H4 (cell line): Measurements from ENCODE around the gene GOLGA2. TPM values are rescaled to one million over a fixed set of nuclear protein-coding genes. Genes with fewer than 3 reads are reported as not detected.
"Not testable (repeated sequence)": the region's sequence is repeated elsewhere in the genome, so short reads cannot be mapped to it uniquely, and the experiment has no call there.

ENCODE experiments used
- DNase-seq: peaks from one replicate; pipeline ENCODE4 v3.0.0-alpha.2; 2015; ENCODE audit warnings: low spot score
- total RNA-seq: library from RNA; depleted of rRNA; stranded (reverse); fragments of >200 nt; shearing (Covaris generic); gene quantifications from 2 replicates; pipeline ENCODE4 v1.2.3, GENCODE V29; 2014

Gene GOLGA2
- total RNA-seq, 1 experiment from 2014 or later: 40.3 TPM

GRCh38 chr9:128292009-128292408 is 16.2 kb upstream of the GOLGA2 start:
- DNase-seq: no peak

GRCh38 chr9:128288273-128289004 is 12.6 kb upstream of the GOLGA2 start:
- no peak for DNase-seq

GRCh38 chr9:128286440-128286839 is 10.6 kb upstream of the GOLGA2 start:
- no peak for DNase-seq

- no peak for DNase-seq
Observed at GRCh38 chr9:128285033-128285784, 9.4 kb upstream of the GOLGA2 start.

- DNase-seq: no peak
Observed at GRCh38 chr9:128282500-128282899, 6.7 kb upstream of the GOLGA2 start.

- no peak for DNase-seq
Observed at GRCh38 chr9:128280084-128280622, 4.3 kb upstream of the GOLGA2 start.

- DNase-seq: not testable (repeated sequence)
Observed at GRCh38 chr9:128279088-128280073, 3.6 kb upstream of the GOLGA2 start.

- no peak for DNase-seq
Observed at GRCh38 chr9:128276574-128277270, 915 bp upstream of the GOLGA2 start.

GRCh38 chr9:128276008-128276573 is 284 bp upstream of the GOLGA2 start, which contains the start of gene SWI5:
Gene SWI5 (plus strand): TSS chr9:128276276.
- DNase-seq: peak; percentile 99

GRCh38 chr9:128274245-128274644 is 1.6 kb downstream of the GOLGA2 start:
- DNase-seq: no peak

GRCh38 chr9:128271512-128271911 is 4.3 kb downstream of the GOLGA2 start:
- DNase-seq: no peak

- no peak for DNase-seq
Observed at GRCh38 chr9:128271112-128271511, 4.7 kb downstream of the GOLGA2 start.

GRCh38 chr9:128266868-128267590 is 8.8 kb downstream of the GOLGA2 start:
- no peak for DNase-seq

GRCh38 chr9:128265348-128265847 is 10.4 kb downstream of the GOLGA2 start:
- DNase-seq: no peak

GRCh38 chr9:128262687-128263086 is 13.1 kb downstream of the GOLGA2 start:
- DNase-seq: no peak

GRCh38 chr9:128260340-128260739 is 15.5 kb downstream of the GOLGA2 start:
- no peak for DNase-seq

- no peak for DNase-seq
Observed at GRCh38 chr9:128259156-128259555, 16.7 kb downstream of the GOLGA2 start.

GRCh38 chr9:128258326-128258725 is 17.5 kb downstream of the GOLGA2 start:
- DNase-seq: no peak

- DNase-seq: no peak
Observed at GRCh38 chr9:128257907-128258306, 17.9 kb downstream of the GOLGA2 start.
